ENCODE measurements around the gene SNAPC5.

The SNAPC5 gene

GRCh38 chr15:66454143-66454542 lies 43.4 kb downstream of the SNAPC5 start:
- DNase-seq: no peak

DNA sequence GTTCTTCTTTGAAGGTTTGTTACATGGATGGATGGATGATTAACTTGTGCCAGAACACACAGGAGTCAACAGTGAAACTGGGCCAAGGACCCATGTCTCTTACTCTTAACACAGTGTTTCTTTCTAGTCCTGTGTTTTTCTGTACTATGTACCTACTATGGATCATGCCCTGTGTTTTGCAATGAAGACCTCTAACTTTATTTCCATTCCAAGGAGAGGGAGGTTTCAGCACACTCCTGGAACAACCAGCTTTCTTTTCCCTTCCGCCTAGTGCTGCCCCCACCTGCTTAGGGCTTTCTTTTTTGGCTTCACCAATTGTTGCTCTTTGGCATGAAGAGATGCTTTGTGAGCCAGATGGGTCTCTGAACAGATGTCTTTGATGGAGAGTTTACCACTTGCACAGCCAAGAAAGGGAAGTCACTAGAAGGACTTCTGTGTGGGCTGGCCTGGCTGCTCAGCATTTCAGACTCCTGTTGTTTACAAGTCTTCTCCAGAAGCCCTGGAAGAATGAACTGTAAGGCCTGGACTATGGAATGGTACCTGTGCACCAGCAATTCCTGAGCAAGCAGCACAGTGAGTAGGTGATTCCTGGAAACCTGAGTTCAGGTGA lies 44.5 kb downstream of the SNAPC5 start:
- no peak for DNase-seq

DNA sequence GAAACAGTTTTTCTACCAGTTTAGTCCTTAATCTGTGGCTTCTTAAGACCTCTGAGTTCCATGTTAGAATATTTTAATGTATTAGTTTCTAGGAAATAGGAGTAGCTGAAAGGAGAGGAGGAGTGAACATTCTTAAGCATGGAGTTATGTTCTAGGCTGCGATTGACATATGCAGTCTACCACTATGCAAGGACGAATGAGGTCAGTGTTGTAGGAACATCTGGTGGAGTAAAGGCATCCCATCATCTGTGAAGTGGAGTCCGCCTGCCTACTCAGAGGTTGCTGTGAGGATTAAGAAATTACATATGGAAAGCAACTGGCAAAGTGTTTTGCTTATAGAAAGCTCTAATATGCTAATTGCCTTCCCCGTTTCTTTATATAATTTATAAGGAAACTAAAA lies 45.1 kb downstream of the SNAPC5 start:
- DNase-seq: no peak

All from central memory CD4-positive, alpha-beta T cell (primary cell).